GM18873 (cell line): ENCODE data around the gene NAPEPLD.
"Not testable (repeated sequence)": the region's sequence is repeated elsewhere in the genome, so short reads cannot be mapped to it uniquely, and the experiment has no call there.

ENCODE experiments used
- ATAC-seq: cut with Tn5 transposase; IDR thresholded peaks from one replicate; pipeline ENCODE4 v1.9.1; 2021; ENCODE audit warnings: mild to moderate bottlenecking, moderate library complexity, moderate number of reproducible peaks; ENCODE audit not compliant: unreplicated experiment, low FRiP score

The NAPEPLD gene

DNA sequence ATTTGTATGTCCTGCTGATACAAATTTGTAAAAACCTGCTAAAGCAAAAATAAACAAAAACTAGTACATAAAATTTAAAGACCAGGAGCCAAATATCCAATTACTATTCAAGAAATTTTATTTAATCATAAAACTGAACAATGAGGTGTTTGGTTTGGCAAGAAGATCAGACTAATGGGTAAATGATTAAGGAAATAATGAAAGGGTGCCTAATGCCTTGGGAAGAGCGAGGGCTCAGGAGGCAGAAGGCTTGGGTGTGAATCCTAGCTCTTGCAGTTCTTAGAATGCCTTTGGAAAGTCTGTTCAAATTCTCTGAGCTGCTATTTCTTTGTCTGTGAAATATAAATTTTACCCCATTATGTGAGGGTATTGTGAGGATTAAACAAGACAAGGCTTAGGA is 32.4 kb downstream of the NAPEPLD start:
- no peak for ATAC-seq

- no peak for ATAC-seq
Observed at GRCh38 chr7:103115771-103116170, 33.1 kb downstream of the NAPEPLD start.

- ATAC-seq = no peak
Observed at GRCh38 chr7:103114576-103115008, 34.3 kb downstream of the NAPEPLD start.

DNA sequence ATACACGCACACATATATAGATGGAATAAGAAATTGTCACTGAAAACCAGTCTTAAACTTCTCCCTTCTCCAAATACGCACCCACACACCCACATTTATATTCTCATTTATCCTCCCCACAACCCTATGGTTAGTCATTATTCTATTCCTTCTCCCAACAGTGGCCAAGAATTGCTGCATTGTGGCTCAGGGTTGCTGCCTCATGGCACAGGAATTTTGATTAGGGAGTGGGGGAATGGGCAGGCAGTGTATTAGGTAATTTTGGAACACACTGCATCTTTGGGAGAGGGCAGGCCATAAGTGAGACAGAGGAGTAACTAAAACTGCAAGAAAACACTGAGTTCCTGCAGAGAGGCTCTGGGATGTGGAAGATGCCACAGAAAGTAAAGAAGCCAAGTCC is 35.7 kb downstream of the NAPEPLD start:
- ATAC-seq = no peak

- ATAC-seq = not testable (repeated sequence)
Observed at GRCh38 chr7:103106703-103107070, 42.2 kb downstream of the NAPEPLD start.

DNA sequence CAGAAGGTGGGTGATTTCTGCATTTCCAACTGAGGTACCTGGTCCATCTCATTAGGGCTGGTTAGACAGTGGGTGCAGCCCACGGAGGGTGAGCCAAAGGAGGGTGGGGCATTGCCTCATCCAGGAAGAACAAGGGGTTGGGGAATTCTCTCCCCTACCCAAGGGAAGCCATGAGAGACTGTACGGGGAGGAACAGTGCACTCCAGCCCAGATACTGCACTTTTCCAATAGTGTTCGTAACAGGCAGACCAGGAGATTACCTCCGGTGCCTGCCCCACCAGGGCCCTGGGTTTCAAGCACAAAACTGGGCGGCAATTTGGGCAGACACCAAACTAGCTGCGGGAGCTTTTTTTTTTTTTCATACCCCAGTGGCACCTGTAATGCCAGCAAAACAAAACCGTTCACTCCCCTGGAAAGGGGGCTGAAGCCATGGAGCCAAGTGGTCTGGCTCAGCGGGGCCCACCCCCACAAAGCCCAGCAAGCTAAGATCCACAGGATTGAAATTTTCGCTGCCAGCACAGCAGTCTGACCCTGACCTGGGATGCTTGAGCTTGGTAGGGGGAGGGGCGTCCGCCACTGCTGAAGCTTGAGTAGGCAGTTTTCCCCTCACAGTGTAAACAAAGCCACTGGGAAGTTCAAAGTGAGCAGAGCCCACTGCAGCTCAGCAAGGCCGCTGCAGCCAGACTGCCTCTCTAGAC is 42.7 kb downstream of the NAPEPLD start:
- ATAC-seq = no peak

- no peak for ATAC-seq
Observed at GRCh38 chr7:103101543-103101942, 47.4 kb downstream of the NAPEPLD start.

DNA sequence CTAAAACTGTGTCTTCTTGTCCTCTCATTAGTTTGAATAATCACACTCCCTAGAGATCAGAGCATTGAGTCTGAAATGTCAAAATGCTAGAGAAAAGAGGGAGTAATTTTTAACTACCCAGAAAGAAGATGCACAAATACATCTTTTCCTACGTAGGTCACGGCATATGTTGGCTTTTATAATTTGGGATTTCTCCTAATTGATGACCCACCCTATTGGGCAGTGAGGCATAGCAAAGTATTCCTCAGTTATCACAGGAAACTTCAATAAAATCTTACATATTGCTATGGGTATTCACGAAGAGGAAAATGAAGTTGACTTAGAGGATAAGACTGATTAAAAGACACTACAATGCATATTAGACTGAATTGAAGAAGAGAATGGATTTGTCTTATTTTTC is 48.6 kb downstream of the NAPEPLD start:
- ATAC-seq = no peak

DNA sequence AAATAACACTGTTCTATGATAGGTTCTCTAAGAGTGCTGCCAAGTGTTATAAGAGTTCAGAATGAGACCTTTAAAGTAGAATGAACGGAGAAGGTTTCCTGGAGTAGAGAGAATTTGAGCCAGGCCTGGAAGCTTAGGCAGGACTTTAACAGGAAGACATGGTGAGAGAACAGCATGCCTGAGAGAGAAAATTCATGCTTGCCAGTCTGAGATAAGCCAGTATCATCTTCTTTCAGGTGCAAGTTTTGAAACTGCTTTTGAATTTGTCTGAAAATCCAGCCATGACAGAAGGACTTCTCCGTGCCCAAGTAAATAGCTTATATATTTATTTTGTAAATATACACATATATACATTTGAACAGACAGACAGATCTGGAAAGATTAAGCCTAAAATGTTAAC is 51.9 kb downstream of the NAPEPLD start:
- ATAC-seq = no peak

- ATAC-seq = not testable (repeated sequence)
Observed at GRCh38 chr7:103095558-103095957, 53.3 kb downstream of the NAPEPLD start.

GRCh38 chr7:103094102-103094501 is 54.8 kb downstream of the NAPEPLD start:
- ATAC-seq = no peak

DNA sequence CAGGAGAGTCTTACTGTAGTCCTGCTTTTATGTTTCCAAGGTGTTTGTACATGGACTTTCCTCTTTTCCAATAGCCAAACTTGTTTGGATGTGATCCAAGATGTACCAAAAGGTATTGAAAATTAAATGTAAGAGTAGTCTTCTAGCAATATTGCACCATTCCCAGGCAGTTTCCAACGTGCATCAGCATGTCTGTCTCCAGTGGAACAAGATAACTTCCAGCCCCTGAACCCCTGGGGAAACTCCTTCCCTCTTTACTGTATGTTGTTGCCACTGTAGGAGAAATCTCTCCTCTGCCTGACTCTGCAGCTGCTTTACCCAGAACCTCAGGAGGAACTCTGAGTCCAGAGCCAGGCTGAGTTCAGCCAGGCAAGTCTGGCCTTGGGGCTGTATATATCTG is 55.5 kb downstream of the NAPEPLD start:
- ATAC-seq = no peak

GRCh38 chr7:103092321-103092720 is 56.6 kb downstream of the NAPEPLD start:
- ATAC-seq = not testable (repeated sequence)

DNA sequence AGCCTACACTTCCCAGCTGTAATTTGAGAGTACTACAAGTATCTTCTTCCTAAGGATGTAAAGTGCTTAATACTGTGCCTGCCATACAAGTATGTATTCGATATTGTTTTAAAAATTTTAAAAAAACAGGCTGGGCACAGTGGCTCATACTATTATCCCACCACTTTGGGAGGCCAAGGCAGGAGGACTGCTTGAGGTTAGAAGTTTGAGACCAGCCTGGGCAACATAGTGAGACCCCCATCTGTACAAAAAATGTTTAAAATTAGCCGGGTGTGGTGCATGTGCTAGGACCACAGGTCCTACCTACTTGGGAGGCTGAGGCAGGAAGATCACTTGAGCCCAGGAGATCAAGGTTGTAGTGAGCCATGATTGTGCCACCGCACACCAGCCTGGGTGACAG is 65.7 kb downstream of the NAPEPLD start:
- ATAC-seq = no peak

GRCh38 chr7:103082497-103082896 is 66.4 kb downstream of the NAPEPLD start:
- ATAC-seq = no peak

- ATAC-seq = no peak
Observed at GRCh38 chr7:103080923-103081322, 68.0 kb downstream of the NAPEPLD start.

DNA sequence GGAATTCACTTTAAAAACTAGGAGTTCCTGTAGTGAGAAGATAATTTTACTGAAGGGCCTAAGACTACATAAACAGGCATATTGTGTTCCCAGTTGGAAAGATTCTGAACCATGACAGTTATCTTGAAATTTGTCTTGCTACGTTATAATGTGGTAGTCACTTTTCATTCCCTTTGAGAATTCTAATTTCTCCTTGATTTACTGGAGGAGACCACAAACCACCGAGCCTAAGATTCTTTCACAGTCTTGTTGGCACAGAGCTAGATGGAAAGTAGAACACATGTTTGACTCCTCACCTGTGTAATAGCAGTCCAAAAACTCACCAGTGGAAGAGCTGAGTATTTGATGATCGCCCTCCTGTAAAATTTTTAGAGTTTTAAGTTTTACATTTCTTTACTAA is 69.1 kb downstream of the NAPEPLD start:
- no peak for ATAC-seq

- not testable (repeated sequence) for ATAC-seq
Observed at GRCh38 chr7:103078226-103078625, 70.7 kb downstream of the NAPEPLD start.

- no peak for ATAC-seq
Observed at GRCh38 chr7:103077318-103077717, 71.6 kb downstream of the NAPEPLD start.

DNA sequence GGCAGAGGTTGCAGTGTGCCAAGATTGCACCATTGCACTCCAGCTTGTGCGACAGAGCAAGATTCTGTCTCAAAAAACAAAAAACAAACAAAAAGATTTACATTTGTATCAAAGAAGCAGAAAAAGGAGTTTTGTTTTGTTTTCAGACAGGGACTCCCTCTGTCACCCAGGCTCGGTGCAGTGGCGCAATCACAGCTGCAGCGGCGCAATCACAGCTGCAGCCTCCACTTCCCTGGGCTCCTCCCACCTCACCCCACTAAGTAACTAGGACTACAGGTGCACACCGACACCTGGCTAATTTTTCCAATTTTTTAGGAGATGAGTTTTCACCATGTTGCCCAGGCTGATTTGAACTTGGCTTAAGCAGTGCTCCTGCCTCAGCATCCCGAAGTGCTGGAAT is 72.1 kb downstream of the NAPEPLD start:
- no peak for ATAC-seq

- ATAC-seq = peak; percentile 34
Observed at GRCh38 chr7:103075337-103075918, 73.5 kb downstream of the NAPEPLD start.
